ENCODE data around the gene TIMM10.

DNA sequence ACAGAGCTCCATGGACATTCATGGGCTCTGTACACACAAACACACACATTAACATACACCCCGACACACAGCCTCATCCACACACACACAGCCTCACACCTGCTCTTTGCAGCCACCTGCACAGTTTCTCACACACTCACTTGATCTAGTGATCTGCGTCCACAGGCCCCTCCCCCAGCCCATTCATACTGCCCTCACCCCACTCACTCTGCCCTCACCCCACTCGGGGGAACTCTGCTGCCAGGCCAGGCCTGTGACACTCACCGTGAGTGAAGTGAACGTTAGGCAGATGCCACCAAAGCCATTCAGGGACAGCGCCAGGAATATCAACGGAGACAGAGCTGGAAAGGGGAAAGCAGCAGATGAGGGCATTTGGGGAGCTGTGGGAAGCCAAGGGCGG, 30.0 kb downstream of the TIMM10 start:
- no peak for TF ChIP-seq EZH2 (IDR thresholded peaks at IDR 0.05)
- TF ChIP-seq, protein P1, sequence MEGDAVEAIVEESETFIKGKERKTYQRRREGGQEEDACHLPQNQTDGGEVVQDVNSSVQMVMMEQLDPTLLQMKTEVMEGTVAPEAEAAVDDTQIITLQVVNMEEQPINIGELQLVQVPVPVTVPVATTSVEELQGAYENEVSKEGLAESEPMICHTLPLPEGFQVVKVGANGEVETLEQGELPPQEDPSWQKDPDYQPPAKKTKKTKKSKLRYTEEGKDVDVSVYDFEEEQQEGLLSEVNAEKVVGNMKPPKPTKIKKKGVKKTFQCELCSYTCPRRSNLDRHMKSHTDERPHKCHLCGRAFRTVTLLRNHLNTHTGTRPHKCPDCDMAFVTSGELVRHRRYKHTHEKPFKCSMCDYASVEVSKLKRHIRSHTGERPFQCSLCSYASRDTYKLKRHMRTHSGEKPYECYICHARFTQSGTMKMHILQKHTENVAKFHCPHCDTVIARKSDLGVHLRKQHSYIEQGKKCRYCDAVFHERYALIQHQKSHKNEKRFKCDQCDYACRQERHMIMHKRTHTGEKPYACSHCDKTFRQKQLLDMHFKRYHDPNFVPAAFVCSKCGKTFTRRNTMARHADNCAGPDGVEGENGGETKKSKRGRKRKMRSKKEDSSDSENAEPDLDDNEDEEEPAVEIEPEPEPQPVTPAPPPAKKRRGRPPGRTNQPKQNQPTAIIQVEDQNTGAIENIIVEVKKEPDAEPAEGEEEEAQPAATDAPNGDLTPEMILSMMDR (IDR thresholded peaks at IDR 0.05), result no peak
